H1 (cell line): ENCODE results near the gene U2SURP. TPM values are rescaled to one million over a fixed set of nuclear protein-coding genes. Genes with fewer than 3 reads are reported as not detected.

Experiments used
- CTCF ChIA-PET: fragments of 300-600 bp; sonication (Branson Sonifier 250); formaldehyde crosslinking; loops from one replicate; lab custom pipeline; 2021; ENCODE audit not compliant: partially characterized antibody; lab: Charles Lee
- POLR2A ChIA-PET: fragments of 300-600 bp; sonication (Branson Sonifier 250); formaldehyde crosslinking; loops from one replicate; lab custom pipeline; 2021; ENCODE audit warnings: inconsistent platforms; ENCODE audit not compliant: partially characterized antibody; lab: Charles Lee
- DNase-seq, 2 experiments: peaks; one replicate each; pipeline versions ENCODE4 v3.0.0 to v3.0.0-alpha.2; 2010 to 2022; ENCODE audit warnings: low spot score in 2 of 2, low read depth in 1 of 2, mixed read lengths in 1 of 2
- FAIRE-seq: peaks from 2 replicates; lab custom pipeline; 2011; peaks lifted over from hg19 to GRCh38; lab: Jason Lieb, UNC
- H2AFZ ChIP-seq: 2 replicates; pipeline ENCODE4 v1.8.1; 2012; ENCODE audit warnings: low read length, inconsistent platforms
- H2AK5ac ChIP-seq: 2 replicates; pipeline ENCODE4 v1.6.1; 2013; ENCODE audit warnings: low read depth, low read length
- H2BK120ac ChIP-seq: replicated peaks from 2 replicates; pipeline ENCODE3; 2013; ENCODE audit warnings: low read depth, low read length, inconsistent platforms
- H2BK12ac ChIP-seq: 2 replicates; pipeline ENCODE4 v1.6.1; 2013; ENCODE audit warnings: low read depth, low read length
- H2BK15ac ChIP-seq: 2 replicates; pipeline ENCODE4 v1.6.1; 2013; ENCODE audit warnings: low read length
- H2BK20ac ChIP-seq: 2 replicates; pipeline ENCODE4 v1.6.1; 2013; ENCODE audit warnings: low read length
- H2BK5ac ChIP-seq: 2 replicates; pipeline ENCODE4 v1.6.1; 2013; ENCODE audit warnings: low read depth, low read length
- H3K14ac ChIP-seq: 2 replicates; pipeline ENCODE4 v1.6.1; 2013; ENCODE audit warnings: inconsistent platforms; ENCODE audit not compliant: insufficient read length
- H3K18ac ChIP-seq: 2 replicates; pipeline ENCODE4 v1.6.1; 2013; ENCODE audit warnings: low read length; ENCODE audit errors: extremely low read depth
- H3K23ac ChIP-seq: 2 replicates; pipeline ENCODE4 v1.6.1; 2013; ENCODE audit warnings: inconsistent platforms; ENCODE audit not compliant: insufficient read length
- H3K23me2 ChIP-seq: 2 replicates; pipeline ENCODE4 v1.6.1; 2013; ENCODE audit warnings: low read depth, low read length
- H3K27ac ChIP-seq: 2 replicates; pipeline ENCODE4 v1.6.1; 2011; ENCODE audit warnings: low read depth, low read length, inconsistent platforms
- H3K27me3 ChIP-seq, 4 experiments: replicated peaks in 1 of 4; 1 replicate in 1 of 4; 2 replicates in 3 of 4; pipeline versions ENCODE4 v1.6.1 to v1.8.1; 2011 to 2013; ENCODE audit warnings: low read length in 3 of 4, mild to moderate bottlenecking in 3 of 4, inconsistent platforms in 2 of 4, mixed read lengths in 2 of 4, moderate library complexity in 1 of 4; ENCODE audit not compliant: control insufficient read depth in 3 of 4, insufficient read depth in 3 of 4; ENCODE audit errors: extremely low read depth in 1 of 4
- H3K36me3 ChIP-seq, 4 experiments: 2 replicates each; pipeline versions ENCODE4 v1.6.1 to v1.8.1; 2011 to 2013; ENCODE audit warnings: mild to moderate bottlenecking in 4 of 4, low read length in 3 of 4, moderate library complexity in 2 of 4, control low read depth in 1 of 4, inconsistent platforms in 1 of 4; ENCODE audit not compliant: insufficient read depth in 4 of 4, control insufficient read depth in 2 of 4
- H3K4ac ChIP-seq: replicated peaks from 2 replicates; pipeline ENCODE3; 2013; ENCODE audit warnings: low read length, low read depth, mixed read lengths, inconsistent platforms; ENCODE audit not compliant: insufficient read length
- H3K4me1 ChIP-seq, 4 experiments: replicated peaks in 1 of 4; 1 replicate in 1 of 4; 2 replicates in 3 of 4; pipeline versions ENCODE4 v1.6.1 to v1.8.1; 2011 to 2013; ENCODE audit warnings: low read length in 3 of 4, inconsistent platforms in 2 of 4, mixed read lengths in 1 of 4; ENCODE audit not compliant: insufficient read depth in 4 of 4, control insufficient read depth in 3 of 4
- H3K4me2 ChIP-seq, 2 experiments: 2 replicates each; pipeline versions ENCODE4 v1.6.1 to v1.8.1; 2011 to 2013; ENCODE audit warnings: low read depth in 2 of 2, low read length in 2 of 2, control low read depth in 1 of 2, inconsistent platforms in 1 of 2, mild to moderate bottlenecking in 1 of 2; ENCODE audit not compliant: insufficient read depth in 1 of 2
- H3K4me3 ChIP-seq, 4 experiments: fragments of 200-600, 300-600 bp in 1 of 4; sonication (generic), shearing (Covaris generic), sonication (Bioruptor Twin) in 1 of 4; 2 replicates each; pipeline versions ENCODE4 v1.5.1 to v1.8.1; 2011 to 2016; ENCODE audit warnings: low read length in 4 of 4, low read depth in 3 of 4, control low read depth in 2 of 4, inconsistent platforms in 2 of 4, mild to moderate bottlenecking in 2 of 4, mixed read lengths in 1 of 4, moderate library complexity in 1 of 4; ENCODE audit not compliant: insufficient read depth in 2 of 4; ENCODE audit errors: extremely low read depth in 1 of 4
- H3K56ac ChIP-seq: replicated peaks from 2 replicates; pipeline ENCODE3; 2013; ENCODE audit warnings: low read depth, mild to moderate bottlenecking, mixed read lengths, low read length, inconsistent platforms; ENCODE audit not compliant: insufficient read length
- H3K79me1 ChIP-seq: 2 replicates; pipeline ENCODE4 v1.6.1; 2013; ENCODE audit warnings: low read depth, low read length, control low read depth
- H3K79me2 ChIP-seq, 2 experiments: 2 replicates each; pipeline versions ENCODE4 v1.6.1 to v1.8.1; 2012 to 2013; ENCODE audit warnings: low read length in 2 of 2, mild to moderate bottlenecking in 2 of 2, inconsistent platforms in 1 of 2; ENCODE audit not compliant: insufficient read depth in 2 of 2, control insufficient read depth in 1 of 2
- H3K9ac ChIP-seq, 4 experiments: replicated peaks in 1 of 4; 1 replicate in 1 of 4; 2 replicates in 3 of 4; pipeline versions ENCODE4 v1.6.1 to v1.8.1; 2011 to 2013; ENCODE audit warnings: low read depth in 3 of 4, low read length in 3 of 4, control low read depth in 2 of 4, mild to moderate bottlenecking in 2 of 4, moderate library complexity in 2 of 4, inconsistent platforms in 1 of 4; ENCODE audit errors: extremely low read depth in 1 of 4
- H3K9me3 ChIP-seq, 2 experiments: 2 replicates each; pipeline versions ENCODE4 v1.6.1 to v1.8.1; 2012 to 2013; ENCODE audit warnings: mild to moderate bottlenecking in 2 of 2, moderate library complexity in 2 of 2, control low read depth in 1 of 2, inconsistent platforms in 1 of 2, low read depth in 1 of 2, low read length in 1 of 2, mixed read lengths in 1 of 2; ENCODE audit not compliant: insufficient read depth in 2 of 2
- H4K20me1 ChIP-seq, 2 experiments: replicated peaks in 1 of 2; 2 replicates each; pipeline versions ENCODE3 to v1.8.1; 2011 to 2013; ENCODE audit warnings: inconsistent platforms in 2 of 2, low read length in 2 of 2, mild to moderate bottlenecking in 1 of 2; ENCODE audit not compliant: insufficient read depth in 2 of 2, control insufficient read depth in 1 of 2
- H4K5ac ChIP-seq: 2 replicates; pipeline ENCODE4 v1.6.1; 2013; ENCODE audit warnings: low read length, low read depth, mixed read lengths, inconsistent platforms; ENCODE audit not compliant: insufficient read length
- H4K8ac ChIP-seq: 2 replicates; pipeline ENCODE4 v1.8.0; 2013; ENCODE audit warnings: mild to moderate bottlenecking, moderate library complexity, low read length, inconsistent platforms; ENCODE audit not compliant: insufficient read depth; ENCODE audit errors: extremely low read depth
- H4K91ac ChIP-seq: replicated peaks from 2 replicates; pipeline ENCODE3; 2013; ENCODE audit warnings: low read length, mixed read lengths, inconsistent platforms; ENCODE audit not compliant: insufficient read length
- CTCF ChIP-seq, 3 experiments: IDR thresholded peaks; 1 replicate in 2 of 3; 2 replicates in 1 of 3; pipeline versions ENCODE4 v1.5.1 to v1.6.1; 2011; ENCODE audit warnings: low read length in 3 of 3, mild to moderate bottlenecking in 3 of 3, inconsistent platforms in 2 of 3, low read depth in 1 of 3, moderate library complexity in 1 of 3; ENCODE audit not compliant: insufficient read depth in 1 of 3; ENCODE audit errors: control extremely low read depth in 1 of 3
- E2F6 ChIP-seq: IDR thresholded peaks from 2 replicates; pipeline ENCODE4 v1.6.1; 2012; ENCODE audit warnings: inconsistent platforms
- EGR1 ChIP-seq: IDR thresholded peaks from 2 replicates; pipeline ENCODE4 v1.6.1; 2011; ENCODE audit warnings: low read depth, low read length, borderline replicate concordance
- FOSL1 ChIP-seq: IDR thresholded peaks from 2 replicates; pipeline ENCODE4 v1.6.1; 2011; ENCODE audit warnings: mild to moderate bottlenecking, low read depth, low read length, moderate library complexity; ENCODE audit not compliant: insufficient read depth
- MAFK ChIP-seq: IDR thresholded peaks from 2 replicates; pipeline ENCODE4 v1.6.1; 2012; ENCODE audit warnings: low read depth, mild to moderate bottlenecking, improper control_type of control experiment, low read length
- SP4 ChIP-seq: IDR thresholded peaks from 2 replicates; pipeline ENCODE4 v1.6.1; 2012; ENCODE audit warnings: low read length, inconsistent platforms
- USF2 ChIP-seq: IDR thresholded peaks from 2 replicates; pipeline ENCODE4 v1.6.1; 2011; ENCODE audit warnings: low read length, improper control_type of control experiment
- ZNF274 ChIP-seq: IDR thresholded peaks from 2 replicates; pipeline ENCODE4 v1.7.0; 2012; ENCODE audit warnings: low read length, borderline replicate concordance; ENCODE audit errors: extremely low read depth
- whole genome bisulfite sequencing, 2 experiments: shearing (Covaris generic) in 1 of 2; methylation state at CpG; one replicate each; pipeline versions ENCODE4 v1.1.6 to v1.1.7; 2013 to 2015; ENCODE audit warnings: low lambda C conversion rate in 2 of 2, mixed read lengths in 2 of 2, inconsistent platforms in 1 of 2, low coverage in 1 of 2, missing lambda C conversion rate in 1 of 2; ENCODE audit not compliant: insufficient replicate concordance in 2 of 2, insufficient coverage in 1 of 2, insufficient read length in 1 of 2; ENCODE audit errors: extremely low coverage in 1 of 2, missing lambda C conversion rate in 1 of 2; 5-methylcytosine and 5-hydroxymethylcytosine counted together
- polyA plus RNA-seq, 7 experiments: library from polyadenylated mRNA; depleted of rRNA in 3 of 7; stranded (reverse) in 5 of 7; unstranded in 2 of 7; fragments of >200 nt in 5 of 7; fragments of 200-250 nt in 2 of 7; gene quantifications; 1 replicate in 5 of 7; 2 replicates in 1 of 7; 4 replicates in 1 of 7; pipeline versions ENCODE4 v1.2.1 to v1.2.3, GENCODE V29; 2011 to 2013; ENCODE audit warnings: missing spikeins in 2 of 7, mixed read lengths in 2 of 7
- total RNA-seq: library from RNA; stranded (reverse); fragmentation: NEBNext Ultra II Directional; extraction: Animal tissue kit (Norgen Biotek cat#: 25700); gene quantifications from 2 replicates; pipeline ENCODE4 v1.2.1, GENCODE V29; 2021

U2SURP gene
- total and polyA plus RNA-seq, 2 of the 8 experiments (the other 6 are each of a cell fraction or from before 2014, with no cell fraction given), result 22.2 to 167 TPM

- FAIRE-seq (no peak), DNase-seq (no peak)
- H4K20me1 ChIP-seq, result no peaks in the 10 kb centered on the region
- WGBS, 2 experiments, result 45% methylated on average over 3 of the region's 3 CpGs; no CpG with 5 or more reads in 1 of the 2 experiments
- H2BK15ac ChIP-seq, result no peak overlapping the region
- 0 out of 2 replicates have a peak overlapping the region, but pooled peaks have one; percentile 55 for H3K18ac ChIP-seq
- peak overlapping the region; percentile 48; the same call in 1 of the 2 replicates for H2AFZ ChIP-seq
- no peak overlapping the region for H4K8ac ChIP-seq
- H2BK5ac ChIP-seq, result no peak overlapping the region
- no peak overlapping the region for H3K56ac ChIP-seq
- peak overlapping the region in 1 of 2 experiments; percentile 20; a peak in 1 of 4 replicates for H3K4me2 ChIP-seq
- no peaks in the 10 kb centered on the region for H3K79me2 ChIP-seq
- H4K91ac ChIP-seq, result no peak overlapping the region
- H3K23ac ChIP-seq, result no peak overlapping the region
- H3K9ac ChIP-seq, result no peak overlapping the region
- H3K79me1 ChIP-seq, result no peaks in the 10 kb centered on the region
- H3K9me3 ChIP-seq, result no peaks in the 10 kb centered on the region; a peak in 1 of 4 replicates
- ChIA-PET POLR2A (interaction anchor here (0.8 to 2.0 kb wide), 2 partner anchors 8 to 65 kb away, joined by 3 to 4 read pairs; no protein-coding TSS in a partner anchor), CTCF (interaction anchor here (1.0 to 3.1 kb wide), 6 partner anchors 11 to 542 kb away, joined by 3 to 16 read pairs (median 4); no protein-coding TSS in a partner anchor)
- no peak overlapping the region for H4K5ac ChIP-seq
- no peaks in the 10 kb centered on the region for H3K23me2 ChIP-seq
- H3K4ac ChIP-seq, result no peak overlapping the region
- no peak overlapping the region for H2BK120ac ChIP-seq
- no peaks in the 10 kb centered on the region for H3K36me3 ChIP-seq
- no peak overlapping the region for H3K27ac ChIP-seq
- H2BK12ac ChIP-seq, result no peak overlapping the region
- H2AK5ac ChIP-seq, result no peak overlapping the region
- peaks cover 0 to 12% (median 9%) of the 10 kb centered on the region in 4 experiments; a peak in 5 of 7 replicates for H3K4me1 ChIP-seq
- H3K14ac ChIP-seq, result no peak overlapping the region
- no peak overlapping the region for H2BK20ac ChIP-seq
- H3K4me3 ChIP-seq, result no peak overlapping the region
- H3K27me3 ChIP-seq, result no peaks in the 10 kb centered on the region
- no peak for TF ChIP-seq EGR1
- TF ChIP-seq E2F6, result no peak
- no peak for TF ChIP-seq USF2
- TF ChIP-seq SP4, result no peak
- TF ChIP-seq FOSL1, result no peak
- TF ChIP-seq MAFK, result no peak
- TF ChIP-seq CTCF (IDR thresholded peaks at IDR 0.05; ENCODE audit: control extremely low read depth in 1 of 3, insufficient read depth in 1 of 3, low read depth in 1 of 3, low read length in 3 of 3), result no peak
- no peak for TF ChIP-seq ZNF274
Observed at GRCh38 chr3:143070977-143071551, 69.7 kb downstream of the U2SURP start.
